ENCODE results near the gene KRTAP12-3.
"Not testable (repeated sequence)": the region's sequence is repeated elsewhere in the genome, so short reads cannot be mapped to it uniquely, and the experiment has no call there.

GRCh38 chr21:44697172-44697810, 39.6 kb downstream of the KRTAP12-3 start, which contains the start of gene KRTAP10-12:
- not testable (repeated sequence) for TF ChIP-seq GATA2, GATA3 (IDR thresholded peaks at IDR 0.05; ENCODE audit: low read depth, low read length)
